Esophagus muscularis mucosa (tissue), 4 donors: ENCODE measurements around the gene TAX1BP3. TPM values are rescaled to one million over a fixed set of nuclear protein-coding genes. Genes with fewer than 3 reads are reported as not detected.
A peak's percentile ranks its signal among the peaks of the same experiment; 100 is the strongest.

Source experiments
- DNase-seq: peaks from one replicate; pipeline ENCODE4 v3.0.0-alpha.2; 2017; ENCODE audit errors: extremely low spot score
- H3K27ac ChIP-seq, 4 donors: fragments of 200-600 bp; sonication (generic); replicated peaks in 1 of 4; 1 replicate in 3 of 4; 2 replicates in 1 of 4; pipeline ENCODE4 v1.5.1; 2016 to 2019; ENCODE audit warnings: mild to moderate bottlenecking in 1 of 4
- H3K27me3 ChIP-seq, 4 donors: fragments of 200-600 bp; sonication (generic); one replicate each; pipeline versions ENCODE4 v1.5.1 to v1.6.0; 2016 to 2019
- H3K36me3 ChIP-seq, 4 donors: fragments of 200-600 bp; sonication (generic); one replicate each; pipeline ENCODE4 v1.5.1; 2016 to 2019
- H3K4me1 ChIP-seq, 4 donors: fragments of 200-600 bp; sonication (generic); one replicate each; pipeline ENCODE4 v1.5.1; 2016 to 2019
- H3K4me3 ChIP-seq, 4 donors: fragments of 200-600 bp; sonication (generic); 1 replicate in 2 of 4; 2 replicates in 2 of 4; pipeline ENCODE4 v1.5.1; 2016 to 2019; ENCODE audit warnings: mild to moderate bottlenecking in 4 of 4, moderate library complexity in 1 of 4
- H3K9me3 ChIP-seq, 4 donors: fragments of 200-600 bp; sonication (generic); 1 replicate in 3 of 4; 2 replicates in 1 of 4; pipeline ENCODE4 v1.5.1; 2016 to 2019
- CTCF ChIP-seq, 3 experiments: fragments of 200-600 bp in 2 of 3; fragments of 450-650 bp in 1 of 3; sonication (generic) in 2 of 3; IDR thresholded peaks; one replicate each; pipeline ENCODE4 v1.5.1; 2017 to 2019; ENCODE audit warnings: antibody characterized with exemption in 3 of 3, mild to moderate bottlenecking in 2 of 3, moderate library complexity in 1 of 3
- EP300 ChIP-seq: sonication (generic); formaldehyde crosslinking; IDR thresholded peaks from one replicate; pipeline ENCODE4 v1.6.1; 2017; ENCODE audit warnings: antibody characterized with exemption
- POLR2A ChIP-seq: fragments of 450-650 bp; IDR thresholded peaks from one replicate; pipeline ENCODE4 v1.6.1; 2017; ENCODE audit warnings: antibody characterized with exemption, moderate library complexity, mild to moderate bottlenecking, low read depth
- POLR2AphosphoS5 ChIP-seq, 2 donors: sonication (generic); formaldehyde crosslinking; IDR thresholded peaks; one replicate each; pipeline ENCODE4 v1.6.1; 2017; ENCODE audit warnings: antibody characterized with exemption in 2 of 2
- WGBS: methylation state at CpG from one replicate; pipeline ENCODE4 v1.1.5; 2018; 5-methylcytosine and 5-hydroxymethylcytosine counted together
- intact Hi-C: fragments of 100-400 bp; cut with DNase I; formaldehyde crosslinking; loops from one replicate; pipeline ENCODE4 v1.15.1; 2023
- total RNA-seq, 4 donors: library from RNA; depleted of rRNA; stranded (reverse); fragments of >200 nt; gene quantifications; one replicate each; pipeline versions ENCODE4 v1.1.0 to v1.2.1, GENCODE V29; 2016

The TAX1BP3 gene
- total RNA-seq, 4 donors from 2014 or later, result 98.0 to 175 (median 115) TPM

GRCh38 chr17:3630781-3631180 is 37.6 kb downstream of the TAX1BP3 start:
- Histone ChIP-seq H3K27me3 (no peaks in the 10 kb centered on the region), H3K4me1 (peaks cover 17 to 30% (median 23%) of the 10 kb centered on the region in 4 donors), H3K36me3 (peaks cover 9 to 64% (median 49%) of the 10 kb centered on the region in 4 donors), H3K4me3 (no peak overlapping the region), H3K27ac (no peak overlapping the region), H3K9me3 (no peaks in the 10 kb centered on the region)
- no peak for DNase-seq
- 86% methylated on average over 10 of the region's 10 CpGs for WGBS
- intact Hi-C loops, result no loop called here
- TF ChIP-seq POLR2AphosphoS5 (IDR thresholded peaks at IDR 0.05) (no peak), CTCF (IDR thresholded peaks at IDR 0.05) (no peak), EP300 (no peak), POLR2A (no peak)

GRCh38 chr17:3627769-3628167 is 40.6 kb downstream of the TAX1BP3 start:
- H3K27ac ChIP-seq, result no peak overlapping the region
- intact Hi-C loops, result no loop called here
- H3K36me3 ChIP-seq, result peaks cover 22 to 92% (median 77%) of the 10 kb centered on the region in 4 donors
- TF ChIP-seq CTCF (IDR thresholded peaks at IDR 0.05) (no peak), POLR2AphosphoS5 (IDR thresholded peaks at IDR 0.05) (no peak), EP300 (no peak), POLR2A (no peak)
- no peak overlapping the region for H3K4me3 ChIP-seq
- 84% methylated on average over 11 of the region's 11 CpGs for WGBS
- no peaks in the 10 kb centered on the region for H3K27me3 ChIP-seq
- H3K4me1 ChIP-seq, result peaks cover 0 to 4% (median under 1%) of the 10 kb centered on the region in 4 donors
- no peak for DNase-seq
- no peaks in the 10 kb centered on the region for H3K9me3 ChIP-seq

- no peak for DNase-seq
- intact Hi-C loops, result no loop called here
- Histone ChIP-seq H3K27ac (peak overlapping the region in 1 of 4 donors; percentile 1), H3K27me3 (no peaks in the 10 kb centered on the region), H3K36me3 (peaks cover 22 to 93% (median 83%) of the 10 kb centered on the region in 4 donors), H3K4me3 (no peak overlapping the region), H3K4me1 (peaks cover 0 to 4% (median 0%) of the 10 kb centered on the region in 4 donors), H3K9me3 (no peaks in the 10 kb centered on the region)
- TF ChIP-seq CTCF (IDR thresholded peaks at IDR 0.05), result no peak
- no peak for TF ChIP-seq POLR2A
- TF ChIP-seq POLR2AphosphoS5 (IDR thresholded peaks at IDR 0.05), result no peak
- no peak for TF ChIP-seq EP300
- 84% methylated on average over 16 of the region's 16 CpGs for WGBS
Measured at GRCh38 chr17:3626831-3627768, 41.3 kb downstream of the TAX1BP3 start.

GRCh38 chr17:3622977-3623594 is 45.3 kb downstream of the TAX1BP3 start:
- Histone ChIP-seq H3K9me3 (no peaks in the 10 kb centered on the region), H3K36me3 (peaks cover 38 to 98% (median 91%) of the 10 kb centered on the region in 4 donors), H3K4me1 (no peaks in the 10 kb centered on the region), H3K4me3 (no peak overlapping the region), H3K27me3 (no peaks in the 10 kb centered on the region), H3K27ac (no peak overlapping the region)
- DNase-seq, result no peak
- 88% methylated on average over 15 of the region's 16 CpGs for WGBS
- intact Hi-C loops, result no loop called here
- TF ChIP-seq CTCF (IDR thresholded peaks at IDR 0.05), result no peak
- TF ChIP-seq POLR2AphosphoS5 (IDR thresholded peaks at IDR 0.05), result no peak
- no peak for TF ChIP-seq EP300
- TF ChIP-seq POLR2A, result no peak
